Activated CD8-positive, alpha-beta T cell treated with anti-CD3 and anti-CD28 coated beads for 36 hours (primary cell): ENCODE measurements around the gene CLINT1. TPM values are rescaled to one million over a fixed set of nuclear protein-coding genes. Genes with fewer than 3 reads are reported as not detected.

Experiments used
- ATAC-seq: fragments of 200-7000 bp; cut with Tn5 transposase; one replicate; pipeline ENCODE4 v1.10.0; 2021; ENCODE audit warnings: mild to moderate bottlenecking, moderate library complexity
- CTCF ChIA-PET: fragments of 350-600 bp; sonication (Branson Sonifier 250); formaldehyde crosslinking; loops from one replicate; lab custom pipeline; 2021; ENCODE audit warnings: antibody characterized with exemption; lab: Charles Lee
- POLR2A ChIA-PET: fragments of 350-600 bp; sonication (Branson Sonifier 250); formaldehyde crosslinking; loops from one replicate; lab custom pipeline; 2021; ENCODE audit warnings: antibody characterized with exemption; lab: Charles Lee
- DNase-seq: peaks from one replicate; pipeline ENCODE4 v3.0.0-alpha.2; 2020
- H3K27ac Mint-ChIP-seq: one replicate; pipeline ENCODE4 v1.8.0; 2021; ENCODE audit warnings: mild to moderate bottlenecking, mixed read lengths
- H3K27me3 Mint-ChIP-seq: one replicate; pipeline ENCODE4 v1.8.0; 2021; ENCODE audit warnings: mixed read lengths
- H3K36me3 Mint-ChIP-seq: one replicate; pipeline ENCODE4 v1.8.0; 2021; ENCODE audit warnings: low read depth, mixed read lengths
- H3K4me1 Mint-ChIP-seq: one replicate; pipeline ENCODE4 v1.8.0; 2021; ENCODE audit warnings: low read depth, mixed read lengths
- H3K4me3 Mint-ChIP-seq: one replicate; pipeline ENCODE4 v1.8.0; 2021; ENCODE audit warnings: mild to moderate bottlenecking, moderate library complexity, mixed read lengths
- H3K9me3 Mint-ChIP-seq: one replicate; pipeline ENCODE4 v1.8.0; 2021; ENCODE audit warnings: mixed read lengths
- CTCF ChIP-seq: fragments of 200-600 bp; IDR thresholded peaks from one replicate; pipeline ENCODE4 v1.8.0; 2022; ENCODE audit warnings: antibody characterized with exemption, mild to moderate bottlenecking
- intact Hi-C: fragments of 100-400 bp; cut with micrococcal nuclease; formaldehyde crosslinking; loops from one replicate; pipeline ENCODE4 v1.10.0; 2022
- total RNA-seq, 2 experiments: library from RNA; stranded (reverse); gene quantifications; one replicate each; pipeline ENCODE4 v1.2.3, GENCODE V29; 2021

The CLINT1 gene
- total RNA-seq, 2 experiments from 2014 or later, result 56.8 to 60.7 TPM

GRCh38 chr5:157902449-157903116, 43.6 kb upstream of the CLINT1 start:
- no peaks in the 10 kb centered on the region for H3K27me3 Mint-ChIP-seq
- H3K4me3 Mint-ChIP-seq, result no peak overlapping the region
- ATAC-seq (no peak), DNase-seq (no peak)
- TF ChIP-seq CTCF, result no peak
- POLR2A ChIA-PET, result no interaction called here
- CTCF ChIA-PET, result interaction anchor here (0.9 kb wide), 1 partner anchor 16 kb away, joined by 3 read pairs; no protein-coding TSS in a partner anchor
- no peaks in the 10 kb centered on the region for H3K4me1 Mint-ChIP-seq
- H3K9me3 Mint-ChIP-seq, result no peaks in the 10 kb centered on the region
- no peak overlapping the region for H3K27ac Mint-ChIP-seq
- H3K36me3 Mint-ChIP-seq, result no peaks in the 10 kb centered on the region
- intact Hi-C loops, result no loop called here

DNA sequence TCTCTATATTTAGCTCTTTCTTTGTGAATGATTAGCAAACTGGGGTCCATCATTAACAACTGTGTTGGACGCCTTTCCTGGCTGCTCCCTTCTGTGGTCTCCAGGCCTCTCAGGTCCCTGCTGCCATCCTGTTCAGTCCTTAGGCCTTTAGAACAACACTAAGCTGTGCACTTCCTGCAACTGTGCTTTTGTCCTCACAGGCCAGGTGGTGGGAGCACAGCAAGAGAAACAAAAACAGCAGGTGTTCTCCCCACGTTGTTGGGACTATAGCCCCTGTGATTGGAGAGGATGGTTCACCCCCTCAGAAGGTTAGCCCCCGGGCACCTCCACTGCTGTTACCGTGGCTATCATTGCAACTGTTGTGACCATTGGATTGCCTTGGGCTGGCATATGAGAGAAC, 41.7 kb upstream of the CLINT1 start:
- Mint-ChIP-seq H3K4me1 (no peaks in the 10 kb centered on the region), H3K27ac (no peak overlapping the region), H3K9me3 (no peaks in the 10 kb centered on the region), H3K27me3 (no peaks in the 10 kb centered on the region), H3K36me3 (no peaks in the 10 kb centered on the region), H3K4me3 (no peak overlapping the region)
- ChIA-PET CTCF (interaction anchor here (1.0 to 1.1 kb wide), 2 partner anchors 15 to 49 kb away, joined by 3 to 4 read pairs; no protein-coding TSS in a partner anchor), POLR2A (no interaction called here)
- intact Hi-C loops, result no loop called here
- ATAC-seq (no peak), DNase-seq (no peak)
- no peak for TF ChIP-seq CTCF

DNA sequence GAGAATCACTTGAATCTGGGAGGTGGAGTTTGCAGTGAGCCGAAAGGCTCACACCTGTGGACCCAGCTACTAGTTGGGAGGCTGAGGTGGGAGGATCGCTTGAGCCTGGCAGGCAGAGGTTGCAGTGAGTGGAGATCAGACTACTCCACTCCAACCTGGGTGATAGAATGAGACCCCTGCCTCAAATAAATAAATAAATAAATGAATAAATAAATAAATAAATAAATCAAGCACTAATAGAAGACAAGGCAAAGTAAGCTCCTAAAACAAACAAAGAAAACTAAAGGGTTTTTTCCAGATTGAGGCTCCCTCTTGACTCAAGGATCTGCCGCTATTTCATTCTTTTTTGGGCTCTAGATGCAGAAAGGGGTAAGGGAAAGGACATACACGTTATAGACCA, 34.7 kb upstream of the CLINT1 start:
- Mint-ChIP-seq H3K36me3 (no peaks in the 10 kb centered on the region), H3K27ac (no peak overlapping the region), H3K9me3 (no peaks in the 10 kb centered on the region), H3K4me3 (no peak overlapping the region), H3K27me3 (no peaks in the 10 kb centered on the region), H3K4me1 (peaks cover 17% of the 10 kb centered on the region)
- ATAC-seq, result no peak
- no peak for DNase-seq
- ChIA-PET POLR2A (interaction anchor here (0.8 kb wide), 1 partner anchor 79 kb away, joined by 3 read pairs; no protein-coding TSS in a partner anchor), CTCF (interaction anchor here (1.5 kb wide), 1 partner anchor 14 kb away, joined by 3 read pairs; no protein-coding TSS in a partner anchor)
- intact Hi-C loops, result no loop called here
- no peak for TF ChIP-seq CTCF

DNA sequence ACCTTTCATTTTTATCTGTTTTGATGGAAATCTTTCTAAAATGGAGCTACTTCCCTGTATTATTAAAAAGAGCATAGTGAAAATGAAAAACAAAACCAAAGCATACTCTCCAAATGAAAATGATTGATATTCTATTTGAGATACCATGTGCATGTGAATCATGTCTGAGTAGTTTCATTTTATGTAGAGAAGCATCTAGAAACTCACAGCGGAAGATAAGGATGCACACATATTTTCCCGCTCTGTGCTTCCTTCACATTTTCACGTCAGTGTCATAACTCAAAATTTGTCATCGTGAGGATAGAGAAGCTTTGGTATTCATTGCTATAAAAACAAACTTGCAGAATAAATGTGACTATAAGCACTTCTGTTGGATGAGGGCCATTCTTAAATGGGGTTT, 34.0 kb upstream of the CLINT1 start:
- POLR2A ChIA-PET, result interaction anchor here (0.5 to 0.8 kb wide), 2 partner anchors 78 to 1176 kb away, joined by 3 read pairs; no protein-coding TSS in a partner anchor
- CTCF ChIA-PET, result interaction anchor here (0.7 to 1.5 kb wide), 2 partner anchors 11 to 13 kb away, joined by 3 read pairs; no protein-coding TSS in a partner anchor

More for the DNA sequence above, 34.0 kb upstream of the CLINT1 start:
- ATAC-seq (no peak), DNase-seq (no peak)
- Mint-ChIP-seq H3K9me3 (no peaks in the 10 kb centered on the region), H3K36me3 (no peaks in the 10 kb centered on the region), H3K27ac (no peak overlapping the region), H3K4me1 (peaks cover 17% of the 10 kb centered on the region), H3K4me3 (no peak overlapping the region), H3K27me3 (no peaks in the 10 kb centered on the region)
- TF ChIP-seq CTCF, result no peak
- intact Hi-C loops, result no loop called here
